GM21786 (cell line): ENCODE data around the gene ANXA2R.

Source experiments
- ATAC-seq: cut with Tn5 transposase; IDR thresholded peaks from one replicate; pipeline ENCODE4 v1.9.1; 2021; ENCODE audit not compliant: unreplicated experiment

The ANXA2R gene

DNA sequence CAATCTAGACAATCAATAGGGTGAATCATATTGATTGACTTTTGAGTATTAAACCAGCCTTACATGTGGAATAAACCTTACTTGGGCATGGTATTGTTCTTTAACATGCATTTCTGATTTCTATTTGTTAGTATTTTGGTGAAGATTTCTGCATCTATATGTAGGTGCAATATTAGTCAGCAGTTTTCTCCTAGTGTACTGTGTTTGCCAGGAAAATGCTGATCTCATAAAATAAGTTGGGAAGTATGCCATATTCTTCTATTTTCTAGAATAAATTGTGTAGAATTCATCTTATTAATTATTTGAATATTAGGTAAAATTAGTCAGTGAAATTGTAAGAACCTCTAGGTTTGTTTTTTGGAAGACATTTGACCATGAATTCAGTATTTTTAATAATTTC is 38.4 kb downstream of the ANXA2R start:
- ATAC-seq = no peak

DNA sequence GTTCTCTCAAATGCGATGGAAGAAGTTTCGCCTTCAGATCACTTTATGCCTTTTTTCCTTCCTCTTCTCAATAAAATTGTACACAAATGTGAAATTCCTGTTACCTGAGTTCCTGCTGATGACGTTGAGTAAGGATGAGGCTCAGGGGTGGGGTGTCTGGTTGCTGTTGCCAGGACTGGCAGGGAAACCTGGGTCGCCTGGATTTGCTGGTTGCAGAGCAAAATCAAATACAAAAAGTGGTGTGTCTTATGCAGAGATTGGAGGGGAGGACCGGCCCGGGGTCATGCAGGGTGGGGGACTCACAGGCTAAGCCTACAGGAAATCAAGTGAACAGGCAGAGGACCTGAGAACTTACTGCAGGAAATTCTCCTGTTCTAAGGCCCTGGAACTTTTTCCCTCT is 39.2 kb downstream of the ANXA2R start:
- ATAC-seq = no peak

DNA sequence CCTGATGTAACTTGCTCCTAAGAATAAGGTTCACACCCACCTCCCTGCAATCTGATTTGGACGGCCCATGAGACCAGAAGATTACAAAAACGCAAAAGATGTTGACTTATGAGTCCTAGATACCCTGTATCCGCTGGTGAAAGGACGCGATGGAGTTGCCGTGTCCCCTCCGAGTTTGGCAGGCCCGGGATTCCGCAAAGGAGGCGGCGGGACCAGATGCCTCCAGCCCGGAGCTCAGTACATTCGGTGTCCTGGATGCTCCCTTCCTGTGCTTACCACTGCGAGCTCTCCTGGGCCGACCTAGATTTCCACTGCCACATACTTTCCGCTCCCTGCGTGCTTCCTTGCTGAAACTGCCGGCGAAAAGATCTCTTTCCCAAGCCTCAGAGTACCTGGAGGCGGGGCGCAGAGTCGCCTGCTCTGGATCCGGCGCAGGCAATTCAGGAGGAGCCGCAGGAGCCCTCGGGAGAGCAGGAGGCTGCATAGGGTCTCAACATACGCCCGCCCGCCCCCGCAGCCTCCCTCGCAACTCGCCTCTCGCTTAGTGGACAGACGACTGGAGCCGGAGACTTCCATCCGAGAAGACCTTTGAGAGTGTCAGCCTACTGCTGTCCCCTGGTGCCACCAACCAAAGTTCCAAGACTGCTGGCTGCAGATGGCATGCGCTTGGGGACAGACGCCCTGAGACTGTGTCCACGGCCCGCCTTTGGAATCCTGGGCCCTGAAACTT is 39.8 kb downstream of the ANXA2R start:
- ATAC-seq = no peak

DNA sequence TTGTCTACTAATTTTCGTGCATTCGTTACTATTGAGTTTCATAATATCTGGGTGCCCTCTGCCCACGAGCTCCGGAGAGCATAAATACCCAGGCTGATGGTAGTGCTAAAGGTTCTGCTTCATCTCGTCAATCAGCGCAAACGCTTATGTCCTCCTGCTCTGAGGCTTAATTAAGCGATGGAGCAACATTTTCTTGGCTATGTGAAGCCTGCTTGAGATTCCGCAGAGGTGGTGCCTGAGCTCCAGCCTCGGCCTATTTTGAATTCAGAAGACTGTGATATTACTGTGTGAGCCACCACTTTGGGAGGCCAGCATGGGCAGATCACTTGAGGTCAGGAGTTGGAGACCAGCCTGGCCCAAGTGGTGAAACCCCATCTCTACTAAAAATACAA is 44.8 kb downstream of the ANXA2R start:
- ATAC-seq = no peak

DNA sequence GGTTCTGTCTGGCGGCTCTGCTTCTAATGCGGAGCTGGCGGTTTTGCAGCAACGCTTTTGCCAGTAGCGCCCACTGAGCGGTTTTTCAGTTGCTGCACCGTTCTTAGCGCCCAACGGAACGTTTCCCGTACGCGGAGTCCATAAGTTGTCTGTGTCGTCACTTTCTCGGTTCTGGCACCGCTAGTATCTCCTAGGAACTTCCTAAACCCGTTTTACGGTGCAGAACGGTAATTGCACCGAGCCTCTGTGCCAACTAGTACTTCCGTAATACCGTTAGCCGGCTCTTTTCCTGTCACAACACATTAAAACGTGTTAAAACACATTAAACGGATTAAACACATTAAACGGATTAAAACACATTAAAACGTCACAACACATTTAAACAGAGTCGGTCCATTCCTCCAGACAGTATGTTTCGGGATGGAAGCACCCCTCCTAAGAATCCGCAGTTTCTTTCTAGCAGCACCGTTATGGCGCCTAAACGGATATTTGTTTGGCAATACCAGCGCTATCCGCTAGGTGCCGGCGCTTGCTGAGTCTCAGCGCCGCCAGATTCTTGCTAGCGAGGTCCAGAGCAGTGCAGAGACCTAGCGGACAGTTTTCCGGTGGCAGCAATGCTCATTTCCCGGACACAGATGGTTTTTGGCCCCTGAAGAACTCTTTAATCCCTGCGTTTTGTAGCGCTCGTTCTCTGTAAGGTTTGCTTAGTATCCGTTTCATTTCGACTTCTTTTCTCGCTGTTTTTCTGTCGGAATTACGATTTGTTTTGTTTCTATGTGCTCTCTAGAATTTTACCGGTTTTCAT is 45.4 kb downstream of the ANXA2R start:
- ATAC-seq = peak; percentile 47

DNA sequence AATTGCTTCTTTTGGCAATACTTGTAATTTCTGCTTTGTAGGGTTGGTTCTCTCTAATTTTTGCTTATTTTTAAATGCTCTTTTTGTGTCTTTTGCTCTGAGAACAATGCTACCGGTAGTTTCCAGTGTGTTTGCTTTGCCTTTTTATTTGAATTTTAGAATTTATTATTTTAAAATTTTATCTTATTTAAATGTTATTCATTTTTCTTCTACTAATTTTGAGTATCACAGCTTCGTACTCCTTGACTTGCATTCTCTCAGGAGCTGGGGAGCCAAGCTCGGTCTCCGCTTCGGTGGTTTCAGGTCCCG is 45.9 kb downstream of the ANXA2R start:
- ATAC-seq = no peak

DNA sequence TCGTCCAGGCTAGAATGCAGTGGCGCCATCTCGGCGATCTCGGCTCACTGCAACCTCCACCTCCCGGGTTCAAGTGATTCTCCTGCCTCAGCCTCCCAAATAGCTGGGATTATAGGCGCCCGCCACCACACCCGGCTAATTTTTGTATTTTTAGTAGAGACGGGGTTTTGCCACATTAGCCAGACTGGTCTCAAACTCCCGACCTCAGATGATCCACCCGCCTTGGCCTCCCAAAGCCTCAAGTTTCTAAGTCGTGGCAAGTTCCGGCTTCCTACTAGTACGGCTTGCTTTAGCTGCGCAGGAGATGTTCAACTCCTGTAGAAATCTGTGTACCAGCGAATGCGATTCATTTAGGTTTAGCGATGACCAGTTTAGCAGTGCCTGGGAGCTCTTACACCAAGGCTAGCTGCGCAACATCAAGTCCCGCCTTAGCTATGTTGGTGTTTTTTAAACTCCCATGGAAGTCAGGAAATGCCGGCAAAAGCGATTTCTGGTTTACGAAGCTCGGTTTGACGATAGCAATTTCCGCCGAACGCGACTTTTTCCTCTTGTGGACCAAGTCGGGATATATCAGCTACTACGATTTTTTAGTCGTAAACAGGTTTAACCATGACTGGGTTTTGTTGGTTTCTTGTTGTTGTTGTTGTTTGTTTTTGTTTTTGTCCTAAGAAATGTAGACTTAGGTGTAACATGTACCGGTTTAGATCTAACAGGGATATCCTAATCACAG is 46.4 kb downstream of the ANXA2R start:
- ATAC-seq = peak; percentile 1

DNA sequence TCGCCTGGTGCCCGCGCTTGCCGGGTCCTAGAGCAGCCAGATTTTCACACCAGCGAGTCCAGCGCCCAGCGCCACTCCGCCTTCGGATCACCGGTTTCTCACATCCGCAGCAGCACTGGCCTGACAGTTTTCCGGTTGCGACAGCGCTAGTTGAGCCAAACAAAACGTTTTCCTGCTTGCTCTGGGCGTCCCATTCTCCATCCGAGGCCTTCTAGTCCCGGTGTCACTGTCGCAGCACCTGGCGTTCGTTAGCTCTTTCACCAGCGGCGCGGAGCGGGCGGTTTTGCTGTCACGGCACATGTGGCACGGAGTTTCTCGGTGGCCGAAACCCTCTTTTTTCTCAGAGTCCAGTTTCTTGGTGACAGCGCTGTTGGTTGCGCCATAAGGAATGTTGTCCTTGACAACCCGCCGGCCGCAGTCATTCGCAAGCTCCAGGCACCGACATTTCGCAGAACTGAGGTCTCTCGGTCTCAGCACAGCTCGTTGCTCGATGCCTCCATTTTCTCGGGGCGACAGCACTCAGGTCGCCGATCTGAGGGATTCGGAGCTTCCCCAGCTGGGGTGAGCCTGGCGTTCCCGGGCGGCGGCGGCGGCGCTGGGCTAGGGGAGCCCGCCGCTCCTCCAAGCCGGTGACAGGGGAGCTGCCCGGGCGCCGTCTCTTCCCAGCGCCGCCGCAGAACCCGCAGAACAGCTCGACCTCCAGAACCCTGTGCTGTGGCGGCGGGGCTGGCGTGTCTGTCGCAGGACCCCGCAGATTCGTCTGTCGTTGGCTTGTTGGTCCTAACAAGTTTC is 47.8 kb downstream of the ANXA2R start:
- peak; percentile 46 for ATAC-seq

DNA sequence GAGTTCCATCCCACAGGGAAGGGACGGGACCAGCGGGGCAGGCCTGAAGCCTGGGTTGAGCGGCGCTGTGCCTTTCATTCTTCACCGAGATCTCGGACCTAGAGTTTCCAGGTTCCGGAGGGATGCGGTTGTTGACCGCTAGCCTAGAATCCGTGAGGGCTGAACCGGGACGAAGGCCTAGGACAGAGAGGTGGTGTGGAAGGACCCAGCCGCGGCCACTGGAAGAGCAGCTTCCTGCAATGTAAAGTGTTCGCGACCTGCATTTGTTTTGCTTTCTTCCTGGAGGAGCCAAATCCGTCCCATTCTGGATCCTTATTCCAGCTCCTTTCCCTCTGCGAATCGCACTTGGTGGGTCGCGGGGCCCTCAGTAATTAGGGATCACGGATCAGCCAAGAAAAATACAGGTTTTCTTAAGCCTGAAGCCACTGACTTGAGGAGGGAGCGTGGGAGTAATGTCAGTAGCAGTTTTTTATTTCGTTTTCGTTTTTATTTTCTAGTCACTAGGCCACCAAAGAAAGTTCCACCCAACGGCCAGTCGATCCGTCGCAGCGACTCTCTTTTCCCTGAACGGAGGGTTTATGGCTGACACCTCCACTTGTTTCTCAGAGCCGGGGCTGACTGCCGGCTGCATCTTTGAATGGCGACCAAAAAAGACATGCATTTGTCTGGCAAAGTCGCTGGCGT is 48.6 kb downstream of the ANXA2R start:
- ATAC-seq = peak; percentile 29

DNA sequence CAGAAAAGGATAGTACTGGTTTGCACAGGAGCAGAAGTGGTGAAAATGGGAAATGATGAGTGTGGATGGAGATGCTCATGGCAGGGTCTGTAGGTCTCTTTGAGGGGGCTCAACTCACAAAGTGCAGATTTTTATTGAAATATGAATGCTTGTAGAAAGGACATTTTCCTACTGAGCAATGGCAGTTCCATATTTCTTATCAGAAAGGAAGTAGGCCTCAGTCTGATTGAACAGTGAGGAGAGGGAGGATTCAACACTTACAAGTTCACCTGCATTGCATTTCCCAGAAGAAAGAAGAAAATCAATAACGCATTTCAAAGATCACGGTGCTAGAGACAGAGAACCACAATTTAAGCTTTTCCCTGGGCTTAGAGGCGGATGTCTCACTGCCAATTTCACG is 49.2 kb downstream of the ANXA2R start:
- ATAC-seq = no peak
